ENCODE data around the gene SLC27A1.
"Not testable (repeated sequence)": the region's sequence is repeated elsewhere in the genome, so short reads cannot be mapped to it uniquely, and the experiment has no call there.

The SLC27A1 gene

DNA sequence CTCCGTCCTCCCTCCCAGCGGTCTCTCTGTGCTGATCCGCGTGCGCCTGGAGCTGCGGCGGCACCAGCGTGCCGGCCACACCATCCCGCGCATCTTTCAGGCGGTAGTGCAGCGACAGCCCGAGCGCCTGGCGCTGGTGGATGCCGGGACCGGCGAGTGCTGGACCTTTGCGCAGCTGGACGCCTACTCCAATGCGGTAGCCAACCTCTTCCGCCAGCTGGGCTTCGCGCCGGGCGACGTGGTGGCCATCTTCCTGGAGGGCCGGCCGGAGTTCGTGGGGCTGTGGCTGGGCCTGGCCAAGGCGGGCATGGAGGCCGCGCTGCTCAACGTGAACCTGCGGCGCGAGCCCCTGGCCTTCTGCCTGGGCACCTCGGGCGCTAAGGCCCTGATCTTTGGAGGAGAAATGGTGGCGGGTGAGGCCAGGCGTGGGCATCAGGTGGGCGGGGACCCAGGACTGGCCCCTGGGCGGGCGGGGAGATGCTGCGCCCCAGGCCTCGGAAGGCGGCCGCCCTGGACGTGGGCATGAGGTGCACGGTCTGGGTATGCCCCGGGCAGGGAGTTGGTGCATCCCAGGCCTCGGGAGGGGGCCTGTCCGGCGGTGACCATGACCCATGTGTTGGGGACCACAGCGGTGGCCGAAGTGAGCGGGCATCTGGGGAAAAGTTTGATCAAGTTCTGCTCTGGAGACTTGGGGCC lies 16.4 kb downstream of the SLC27A1 start:
- no peak for DNase-seq (ENCODE audit: extremely low read depth in 1 of 2, low read depth in 1 of 2)

DNA sequence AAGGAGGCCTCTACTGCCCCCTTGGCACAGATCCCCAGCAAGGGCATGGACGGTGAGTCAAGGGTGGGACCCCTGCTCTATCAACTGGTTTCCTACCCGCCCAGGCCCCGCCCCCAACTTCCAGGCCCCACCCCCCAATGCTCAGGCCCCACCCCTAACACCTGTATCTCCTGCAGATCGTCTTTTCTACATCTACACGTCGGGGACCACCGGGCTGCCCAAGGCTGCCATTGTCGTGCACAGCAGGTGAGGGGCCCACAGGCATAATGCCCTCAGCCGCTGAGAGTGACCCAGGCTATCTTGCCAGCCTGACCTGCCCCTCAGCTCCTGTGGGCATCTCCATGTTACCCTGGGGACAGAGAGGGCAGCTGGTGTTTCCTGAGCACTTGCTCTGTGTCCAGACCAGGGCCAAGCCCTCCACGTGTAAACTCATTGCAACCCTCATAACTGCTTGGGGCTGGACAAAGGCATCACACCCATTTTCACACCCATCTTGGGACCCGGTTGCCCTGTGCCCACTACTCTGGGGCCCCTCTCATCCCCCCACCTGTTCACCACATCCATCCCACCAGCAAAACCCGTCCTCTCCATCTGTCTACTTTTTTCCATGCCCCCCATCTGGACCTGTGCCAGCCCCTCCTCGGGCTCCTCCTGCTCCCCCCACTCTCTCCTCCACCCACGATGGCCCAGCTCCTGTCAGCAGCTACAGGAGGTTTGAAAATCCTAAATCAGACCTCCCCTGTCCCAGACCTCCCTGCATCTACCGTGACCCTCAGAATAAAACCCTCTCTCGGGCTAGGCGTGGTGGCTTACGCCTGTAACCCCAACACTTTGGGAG lies 17.2 kb downstream of the SLC27A1 start:
- no peak for DNase-seq (ENCODE audit: extremely low read depth in 1 of 2, low read depth in 1 of 2)

DNA sequence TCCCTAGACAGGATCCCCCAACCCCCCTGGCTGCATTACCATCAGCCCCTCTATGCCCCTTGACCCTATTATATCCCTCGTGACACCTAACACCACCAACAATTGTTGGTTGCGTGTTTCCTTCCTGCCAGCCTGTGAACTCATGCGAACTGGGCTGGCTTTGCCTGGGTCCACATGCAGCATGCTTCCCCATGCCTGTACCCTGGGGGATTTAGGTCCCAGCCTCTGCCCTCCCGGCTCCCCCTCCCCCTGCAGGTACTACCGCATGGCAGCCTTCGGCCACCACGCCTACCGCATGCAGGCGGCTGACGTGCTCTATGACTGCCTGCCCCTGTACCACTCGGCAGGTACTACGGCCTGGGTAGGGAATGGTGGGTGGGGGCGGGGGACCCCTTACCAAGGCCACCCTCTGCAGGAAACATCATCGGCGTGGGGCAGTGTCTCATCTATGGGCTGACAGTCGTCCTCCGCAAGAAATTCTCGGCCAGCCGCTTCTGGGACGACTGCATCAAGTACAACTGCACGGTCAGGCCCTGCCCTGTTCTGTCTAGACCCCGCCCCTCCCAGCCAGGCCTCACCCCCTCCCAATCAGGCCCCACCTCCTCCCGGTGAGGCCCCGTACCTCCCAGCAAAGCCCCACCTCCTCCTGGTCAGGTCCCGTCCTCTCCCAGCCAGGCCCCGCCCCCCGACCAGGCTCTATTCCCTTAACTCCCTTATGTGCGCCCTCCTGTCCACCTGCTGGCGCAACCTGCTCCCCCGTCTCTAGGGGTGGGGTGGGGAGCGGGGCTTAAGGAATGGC lies 18.5 kb downstream of the SLC27A1 start:
- DNase-seq (ENCODE audit: extremely low read depth in 1 of 2, low read depth in 1 of 2): peak; percentile 68 to 89

DNA sequence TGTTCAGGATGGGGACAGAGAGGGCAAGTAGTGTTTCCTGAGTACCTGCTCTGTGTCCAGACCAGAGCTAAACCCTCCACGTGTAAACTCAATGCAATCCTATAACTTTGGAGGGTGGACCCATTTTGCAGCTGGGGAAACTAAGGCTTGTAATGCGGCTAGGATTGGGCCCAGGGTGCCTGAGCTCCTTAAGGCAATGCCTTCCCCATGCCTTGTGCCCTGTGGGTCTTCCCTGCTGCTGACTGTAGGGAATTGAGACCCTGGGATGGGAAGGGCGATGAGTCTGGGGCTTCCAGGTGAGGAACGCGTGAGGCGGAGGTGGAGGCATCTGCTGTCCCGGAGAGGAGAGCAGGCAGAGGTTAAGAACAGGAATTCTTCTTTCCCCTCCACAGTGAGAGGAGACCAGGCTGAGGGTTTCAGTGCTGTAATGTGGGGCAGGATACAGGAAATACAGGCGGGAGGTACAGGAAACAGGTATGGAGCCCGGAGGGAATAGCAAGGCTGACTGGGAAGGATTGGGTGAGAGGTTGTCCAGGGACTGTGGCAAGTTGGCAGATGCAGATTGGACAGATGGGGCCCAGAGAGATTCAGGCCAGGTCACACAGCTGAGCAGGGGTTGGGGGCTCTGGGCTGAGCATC lies 19.2 kb downstream of the SLC27A1 start:
- no peak for DNase-seq (ENCODE audit: extremely low read depth in 1 of 2, low read depth in 1 of 2)

DNA sequence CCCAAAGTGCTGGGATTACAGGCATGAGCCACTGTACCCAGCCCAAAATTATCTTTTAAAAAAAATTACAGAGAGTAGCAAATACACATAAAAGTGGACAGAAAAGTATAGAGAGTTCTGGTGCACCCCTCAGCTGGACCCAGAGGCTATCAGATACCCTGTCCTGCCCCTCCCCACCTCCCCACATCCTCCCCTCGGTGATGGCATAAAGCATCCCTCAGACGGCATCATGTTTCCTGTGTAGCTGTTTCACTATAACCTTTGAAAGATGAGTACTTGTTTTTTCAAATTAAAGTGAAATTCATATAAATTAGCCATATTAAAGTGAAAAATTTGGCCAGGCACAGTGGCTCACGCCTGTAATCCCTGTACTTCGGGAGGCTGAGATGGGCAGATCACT lies 20.1 kb downstream of the SLC27A1 start:
- no peak for DNase-seq (ENCODE audit: extremely low read depth in 1 of 2, low read depth in 1 of 2)

DNA sequence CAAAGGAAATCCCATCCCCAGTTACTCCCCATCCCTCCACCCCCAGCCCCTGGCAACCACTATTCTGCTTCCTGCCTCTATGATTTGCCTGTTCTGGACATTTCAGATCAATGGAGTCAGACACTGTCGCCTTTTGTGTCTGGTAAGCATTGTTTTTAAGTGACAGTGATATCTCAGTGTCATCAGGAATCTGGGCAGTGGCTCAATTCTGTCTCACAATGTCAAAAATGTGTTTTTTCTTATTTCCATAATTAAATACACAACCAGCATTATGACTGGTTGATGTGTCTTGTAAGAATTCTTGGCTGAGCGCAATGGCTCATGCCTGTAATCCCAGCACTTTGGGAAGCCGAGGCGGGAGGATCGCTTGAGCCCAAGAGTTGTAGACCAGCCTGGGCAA lies 21.0 kb downstream of the SLC27A1 start:
- DNase-seq (ENCODE audit: extremely low read depth in 1 of 2, low read depth in 1 of 2): no peak

DNA sequence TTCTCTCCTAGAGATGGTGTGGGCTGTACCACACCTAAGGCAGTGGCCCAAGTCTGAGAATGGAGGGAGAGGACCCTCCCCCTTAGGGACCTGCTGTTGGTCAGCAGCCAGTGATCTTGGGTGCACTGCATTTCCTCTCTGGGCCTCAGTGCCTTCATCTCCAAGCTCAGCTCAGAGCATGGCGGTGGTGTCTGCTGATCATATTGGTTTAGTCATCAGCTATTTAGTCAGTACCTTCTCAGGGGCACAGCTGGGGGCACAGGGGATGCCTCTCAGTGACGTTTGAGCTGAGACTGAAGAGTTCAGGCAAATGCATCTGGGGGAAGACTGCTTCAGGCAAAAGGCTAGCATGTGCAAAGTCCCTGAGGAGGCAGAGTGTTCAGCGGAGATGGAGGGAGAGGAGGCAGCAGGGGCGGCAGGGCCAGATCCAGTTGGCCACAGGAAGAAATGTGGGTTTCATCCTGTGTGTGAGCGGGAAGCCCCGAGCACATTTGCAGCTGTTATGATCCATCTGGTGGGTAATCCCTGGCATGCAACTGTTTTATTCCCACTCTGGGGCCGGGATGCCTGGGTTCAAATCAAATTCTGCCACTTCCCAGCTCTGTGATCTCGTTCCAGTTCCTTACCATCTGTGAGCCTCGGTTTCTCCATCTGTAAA lies 25.4 kb downstream of the SLC27A1 start:
- DNase-seq (ENCODE audit: extremely low read depth in 1 of 2, low read depth in 1 of 2): no peak

DNA sequence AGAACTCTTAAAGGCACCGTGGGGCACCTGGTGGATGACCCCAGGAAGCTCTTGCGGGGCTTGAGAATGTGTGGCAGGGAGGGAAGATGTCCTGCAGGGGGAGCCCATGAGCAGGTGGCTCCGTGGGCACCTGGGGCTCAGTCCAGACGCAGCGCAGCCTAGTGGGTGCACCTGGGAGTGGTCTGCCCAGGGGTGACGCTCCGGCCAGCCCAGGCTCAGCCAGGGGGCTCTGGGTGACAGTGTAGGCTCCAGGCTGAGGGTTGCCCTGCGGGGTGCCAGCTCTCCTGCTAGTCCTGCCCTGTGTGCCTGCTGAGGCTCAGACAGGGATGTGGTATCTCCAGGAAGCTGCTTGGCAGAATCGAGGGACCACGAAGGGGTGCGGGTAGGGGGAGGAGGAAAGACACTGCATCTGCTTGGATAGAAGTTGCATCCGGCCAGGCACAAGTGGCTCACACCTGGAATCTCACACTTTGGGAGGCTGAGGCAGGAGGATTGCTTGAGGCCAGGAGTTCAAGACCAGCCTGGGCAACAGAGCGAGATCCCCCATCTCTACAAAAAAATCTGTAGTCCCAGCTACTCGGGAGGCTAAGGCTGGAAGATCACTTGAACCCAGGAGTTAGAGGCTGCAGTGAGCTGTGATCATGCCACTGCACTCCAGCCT lies 26.1 kb downstream of the SLC27A1 start:
- peak; percentile 64 to 79 for DNase-seq (ENCODE audit: extremely low read depth in 1 of 2, low read depth in 1 of 2)

DNA sequence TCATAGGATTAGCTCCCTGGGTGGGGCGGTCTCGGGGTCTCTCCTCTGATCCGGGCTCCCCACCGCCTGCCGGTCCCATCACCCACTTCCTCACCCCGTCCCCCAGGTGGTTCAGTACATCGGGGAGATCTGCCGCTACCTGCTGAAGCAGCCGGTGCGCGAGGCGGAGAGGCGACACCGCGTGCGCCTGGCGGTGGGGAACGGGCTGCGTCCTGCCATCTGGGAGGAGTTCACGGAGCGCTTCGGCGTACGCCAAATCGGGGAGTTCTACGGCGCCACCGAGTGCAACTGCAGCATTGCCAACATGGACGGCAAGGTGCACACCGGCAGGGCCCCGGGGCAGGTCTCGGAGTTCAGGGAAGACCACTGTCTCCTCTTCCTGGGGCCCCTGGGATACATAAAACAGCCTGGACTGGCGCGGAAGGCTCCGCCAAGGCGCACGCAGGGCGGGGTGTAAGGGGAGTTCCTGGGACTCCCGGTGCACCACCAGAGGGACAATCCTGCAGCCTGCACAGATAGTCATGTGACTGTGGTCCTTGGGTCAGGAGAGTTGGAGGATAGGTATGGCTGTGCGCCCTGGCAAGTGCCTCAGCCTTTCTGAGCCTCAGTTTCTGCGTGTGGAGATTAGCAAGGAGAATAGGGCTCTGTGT lies 26.9 kb downstream of the SLC27A1 start:
- DNase-seq (ENCODE audit: extremely low read depth in 1 of 2, low read depth in 1 of 2): no peak

DNA sequence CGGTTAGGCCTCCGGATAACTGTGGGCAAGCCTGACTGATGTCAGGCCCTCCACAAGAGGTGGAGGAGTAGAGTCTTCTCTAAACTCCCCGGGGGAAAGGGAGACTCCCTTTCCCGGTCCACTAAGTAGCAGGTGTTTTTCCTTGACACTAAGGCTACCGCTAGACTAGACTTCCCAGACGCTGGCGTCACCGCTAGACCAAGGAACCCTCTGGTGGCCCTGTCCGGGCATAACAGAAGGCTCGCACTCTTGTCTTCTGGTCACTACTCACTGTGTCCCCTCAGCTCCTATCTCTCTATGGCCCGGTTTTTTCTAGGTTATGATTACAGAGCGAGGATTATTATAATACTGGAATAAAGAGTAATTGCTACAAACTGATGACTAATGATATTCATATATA lies 28.7 kb downstream of the SLC27A1 start:
- DNase-seq (ENCODE audit: extremely low read depth in 1 of 2, low read depth in 1 of 2): not testable (repeated sequence)

DNA sequence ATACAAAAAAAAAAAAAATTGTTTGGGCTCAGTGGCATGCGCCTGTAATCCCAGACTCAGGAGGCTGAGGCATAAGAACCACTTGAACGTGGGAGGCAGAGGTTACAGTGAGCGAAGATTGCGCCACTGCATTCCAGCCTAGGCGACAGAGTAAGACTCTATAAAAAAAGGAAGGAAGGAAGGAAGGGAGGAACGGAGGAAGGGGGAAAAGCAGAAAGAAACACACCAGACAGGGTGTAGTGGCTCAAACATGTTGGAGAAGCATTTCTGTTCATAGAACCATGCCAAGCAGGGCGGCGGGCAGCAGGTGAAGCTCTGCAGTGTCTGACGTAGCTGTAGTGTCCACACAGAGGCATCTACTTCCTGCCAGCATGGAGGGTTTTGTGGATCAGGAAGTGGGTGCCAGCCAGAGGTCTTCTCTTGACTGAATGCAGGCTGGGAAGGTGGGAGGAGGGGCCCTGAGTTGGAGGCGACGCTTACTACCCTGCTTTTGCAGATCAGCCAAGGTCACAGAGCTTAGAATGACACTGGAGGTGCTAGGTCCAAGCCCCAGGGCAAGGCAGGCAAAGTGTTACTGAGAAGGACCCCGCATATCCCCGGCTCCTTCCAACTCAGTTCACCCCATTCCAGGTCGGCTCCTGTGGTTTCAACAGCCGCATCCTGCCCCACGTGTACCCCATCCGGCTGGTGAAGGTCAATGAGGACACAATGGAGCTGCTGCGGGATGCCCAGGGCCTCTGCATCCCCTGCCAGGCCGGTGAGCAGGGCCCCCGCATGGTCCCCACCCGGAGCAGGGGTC lies 29.5 kb downstream of the SLC27A1 start:
- DNase-seq (ENCODE audit: extremely low read depth in 1 of 2, low read depth in 1 of 2): no peak

DNA sequence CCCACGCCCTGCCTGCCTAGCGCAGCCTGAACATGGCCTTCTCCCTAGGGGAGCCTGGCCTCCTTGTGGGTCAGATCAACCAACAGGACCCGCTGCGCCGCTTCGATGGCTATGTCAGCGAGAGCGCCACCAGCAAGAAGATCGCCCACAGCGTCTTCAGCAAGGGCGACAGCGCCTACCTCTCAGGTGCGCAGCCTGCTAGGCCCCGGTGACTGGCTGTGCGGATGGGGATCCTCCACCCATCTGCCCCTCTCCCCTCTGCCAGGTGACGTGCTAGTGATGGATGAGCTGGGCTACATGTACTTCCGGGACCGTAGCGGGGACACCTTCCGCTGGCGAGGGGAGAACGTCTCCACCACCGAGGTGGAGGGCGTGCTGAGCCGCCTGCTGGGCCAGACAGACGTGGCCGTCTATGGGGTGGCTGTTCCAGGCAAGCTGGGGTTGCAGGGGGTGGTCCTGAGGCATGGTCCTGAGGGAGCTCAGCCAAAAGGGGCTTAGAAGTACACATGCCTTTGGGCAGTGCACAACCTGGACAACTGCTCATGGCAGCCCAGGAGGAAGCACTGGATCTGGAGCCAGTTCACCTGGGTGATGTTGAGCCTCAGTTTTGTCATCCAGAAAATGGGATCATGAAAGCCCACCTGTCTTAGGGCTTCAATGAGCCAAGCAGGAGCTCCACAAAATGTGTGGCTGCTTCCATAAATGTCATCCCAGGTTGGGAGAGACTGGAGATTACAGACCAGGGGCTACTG lies 30.3 kb downstream of the SLC27A1 start:
- DNase-seq (ENCODE audit: extremely low read depth in 1 of 2, low read depth in 1 of 2): no peak

DNA sequence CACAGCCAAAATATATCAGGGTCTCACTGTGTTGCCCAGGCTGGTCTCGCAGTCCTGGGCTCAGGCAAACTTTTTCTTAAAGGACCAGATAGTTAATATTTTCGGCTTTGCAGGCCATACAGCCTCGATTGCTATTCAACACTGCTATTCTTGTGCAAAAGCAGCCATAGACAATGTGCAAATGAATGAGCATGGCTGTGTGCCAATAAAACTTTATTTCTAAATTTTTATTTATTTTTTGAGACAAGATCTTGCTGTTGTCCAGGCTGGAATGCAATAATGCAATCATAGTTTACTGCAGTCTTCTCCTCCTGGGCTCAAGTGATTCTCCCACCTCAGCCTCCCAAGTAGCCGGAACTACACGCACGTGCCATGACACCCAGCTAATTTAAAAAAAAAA lies 32.9 kb downstream of the SLC27A1 start:
- DNase-seq (ENCODE audit: extremely low read depth in 1 of 2, low read depth in 1 of 2): no peak

DNA sequence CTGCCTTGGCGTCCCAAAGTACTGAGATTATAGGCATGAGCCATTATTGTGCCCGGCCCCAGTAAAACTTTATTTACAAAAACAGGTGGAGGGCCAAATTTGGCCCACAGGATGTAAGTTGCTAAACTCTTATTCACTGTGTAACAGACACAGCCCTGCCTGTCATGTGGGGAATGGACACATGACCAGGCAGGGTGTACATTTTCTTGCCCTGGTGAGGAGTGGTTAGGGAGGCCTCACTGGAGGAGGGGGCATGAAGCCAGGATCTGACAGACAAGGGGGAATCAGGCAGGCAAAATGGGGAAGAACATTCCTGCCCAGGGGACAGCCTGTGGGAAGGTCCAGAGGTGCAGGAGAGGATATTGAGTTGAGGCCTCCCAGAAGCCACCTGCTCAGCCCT lies 33.7 kb downstream of the SLC27A1 start:
- no peak for DNase-seq (ENCODE audit: extremely low read depth in 1 of 2, low read depth in 1 of 2)

DNA sequence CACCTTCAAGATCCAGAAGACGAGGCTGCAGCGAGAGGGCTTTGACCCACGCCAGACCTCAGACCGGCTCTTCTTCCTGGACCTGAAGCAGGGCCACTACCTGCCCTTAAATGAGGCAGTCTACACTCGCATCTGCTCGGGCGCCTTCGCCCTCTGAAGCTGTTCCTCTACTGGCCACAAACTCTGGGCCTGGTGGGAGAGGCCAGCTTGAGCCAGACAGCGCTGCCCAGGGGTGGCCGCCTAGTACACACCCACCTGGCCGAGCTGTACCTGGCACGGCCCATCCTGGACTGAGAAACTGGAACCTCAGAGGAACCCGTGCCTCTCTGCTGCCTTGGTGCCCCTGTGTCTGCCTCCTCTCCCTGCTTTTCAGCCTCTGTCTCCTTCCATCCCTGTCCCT lies 34.1 kb downstream of the SLC27A1 start:
- no peak for DNase-seq (ENCODE audit: extremely low read depth in 1 of 2, low read depth in 1 of 2)

DNA sequence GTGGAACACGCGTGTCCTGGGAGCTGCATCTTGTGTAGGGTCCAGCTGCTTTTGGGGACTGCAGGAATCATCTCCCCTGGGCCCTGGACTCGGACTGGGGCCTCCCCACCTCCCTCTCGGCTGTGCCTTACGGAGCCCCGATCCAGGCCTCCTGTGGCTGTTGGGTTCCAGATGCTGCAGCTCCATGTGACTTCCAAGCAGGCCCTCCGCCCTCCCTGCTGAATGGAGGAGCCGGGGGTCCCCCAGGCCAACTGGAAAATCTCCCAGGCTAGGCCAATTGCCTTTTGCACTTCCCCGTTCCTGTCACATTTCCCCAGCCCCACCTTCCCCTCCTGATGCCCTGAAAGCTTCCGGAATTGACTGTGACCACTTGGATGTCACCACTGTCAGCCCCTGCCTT lies 34.9 kb downstream of the SLC27A1 start:
- no peak for DNase-seq (ENCODE audit: extremely low read depth in 1 of 2, low read depth in 1 of 2)

DNA sequence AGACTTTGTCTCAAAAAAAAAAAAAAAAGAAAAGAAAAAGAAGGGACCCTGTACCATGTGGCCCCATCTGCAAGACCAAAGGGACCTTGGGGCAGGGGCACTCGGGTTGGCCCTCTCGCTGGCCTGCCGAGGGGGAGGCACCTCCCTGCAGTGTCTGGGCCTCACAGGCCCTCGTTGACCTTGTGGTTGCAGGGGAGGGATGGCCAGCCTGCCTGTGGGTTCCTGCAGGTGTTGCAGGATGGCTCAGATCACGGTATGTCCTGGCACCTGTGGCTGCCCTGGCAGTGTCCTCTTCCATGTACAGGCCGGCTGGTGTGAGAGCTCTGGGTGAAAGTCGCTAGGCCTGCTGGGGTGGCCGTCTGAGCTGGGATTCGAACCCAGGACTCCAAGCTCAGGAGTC lies 36.4 kb downstream of the SLC27A1 start:
- no peak for DNase-seq (ENCODE audit: extremely low read depth in 1 of 2, low read depth in 1 of 2)

DNA sequence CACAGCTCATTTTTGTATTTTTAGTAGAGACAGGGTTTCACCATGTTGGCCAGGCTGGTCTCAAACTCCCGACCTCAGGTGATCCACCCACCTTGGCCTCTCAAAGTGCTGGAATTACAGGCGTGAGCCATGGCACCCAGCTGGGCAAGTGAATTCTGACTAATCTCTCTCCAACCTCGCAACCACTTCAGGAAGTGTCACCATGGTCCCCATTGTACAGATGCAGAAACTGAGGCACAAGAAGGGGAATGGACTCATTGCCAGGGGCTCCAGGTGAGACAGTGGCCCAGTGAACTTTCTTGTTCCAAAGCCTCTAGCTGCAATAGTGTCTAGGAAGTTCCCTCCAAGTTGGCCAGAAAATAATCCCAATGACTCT lies 38.2 kb downstream of the SLC27A1 start:
- DNase-seq (ENCODE audit: extremely low read depth in 1 of 2, low read depth in 1 of 2): not testable (repeated sequence)

All from stimulated activated CD8-positive, alpha-beta memory T cell treated with anti-CD3 and anti-CD28 coated beads, Interleukin-7, amount 100 ng/mL, for 48 hours (primary cell).